Kidney (tissue), 14 donors: ENCODE results near the gene ESPN. TPM values are rescaled to one million over a fixed set of nuclear protein-coding genes. Genes with fewer than 3 reads are reported as not detected.
A peak's percentile ranks its signal among the peaks of the same experiment; 100 is the strongest.

ENCODE experiments used
- DNase-seq, 5 donors: peaks; one replicate each; pipeline ENCODE4 v3.0.0-alpha.2; 2013 to 2020
- FAIRE-seq: peaks from 2 replicates; lab custom pipeline; 2012; peaks lifted over from hg19 to GRCh38; lab: Jason Lieb, UNC
- H3K27ac ChIP-seq, 2 donors: one replicate each; pipeline ENCODE4 v1.7.0; 2013; ENCODE audit warnings: low read depth in 2 of 2, low read length in 2 of 2, inconsistent platforms in 1 of 2
- H3K27me3 ChIP-seq: one replicate; pipeline ENCODE4 v1.7.1; 2013; ENCODE audit warnings: low read length, inconsistent platforms; ENCODE audit not compliant: control insufficient read depth, insufficient read depth
- H3K36me3 ChIP-seq, 3 donors: one replicate each; pipeline versions ENCODE4 v1.7.0 to v1.7.1; 2013; ENCODE audit warnings: low read length in 3 of 3, control low read depth in 1 of 3, inconsistent platforms in 1 of 3; ENCODE audit not compliant: insufficient read depth in 3 of 3, control insufficient read depth in 2 of 3
- H3K4me1 ChIP-seq, 3 donors: one replicate each; pipeline versions ENCODE4 v1.7.0 to v1.7.1; 2013; ENCODE audit warnings: low read length in 3 of 3, inconsistent platforms in 1 of 3, low read depth in 1 of 3; ENCODE audit not compliant: control insufficient read depth in 2 of 3, insufficient read depth in 2 of 3
- H3K4me3 ChIP-seq, 3 donors: one replicate each; pipeline versions ENCODE4 v1.7.0 to v1.8.1; 2013; ENCODE audit warnings: low read length in 3 of 3, control low read depth in 1 of 3, inconsistent platforms in 1 of 3
- H3K9ac ChIP-seq, 3 donors: one replicate each; pipeline versions ENCODE4 v1.7.0 to v1.7.1; 2013; ENCODE audit warnings: low read length in 3 of 3, control low read depth in 1 of 3, inconsistent platforms in 1 of 3
- H3K9me3 ChIP-seq, 3 donors: one replicate each; pipeline versions ENCODE4 v1.7.0 to v1.7.1; 2013; ENCODE audit warnings: low read length in 3 of 3, control low read depth in 1 of 3, inconsistent platforms in 1 of 3; ENCODE audit not compliant: control insufficient read depth in 2 of 3, insufficient read depth in 1 of 3
- intact Hi-C: fragments of 100-400 bp; cut with DNase I; formaldehyde crosslinking; loops from one replicate; pipeline ENCODE4 v1.11.1; 2022
- polyA plus RNA-seq: library from polyadenylated mRNA; stranded (reverse); fragments of 350-450 nt; fragmentation: Illumina TruSeq; extraction: RNeasy Lipid Tissue Mini Kit (QIAGEN cat#74804); gene quantifications from one replicate; pipeline ENCODE4 v1.2.3, GENCODE V29; 2014; ENCODE audit warnings: low read depth, low replicate concordance; ENCODE audit not compliant: insufficient read depth
- total RNA-seq: library from RNA; stranded (reverse); fragmentation: NEBNext Ultra II Directional; extraction: Animal tissue kit (Norgen Biotek cat#: 25700); gene quantifications from one replicate; pipeline ENCODE4 v1.2.1, GENCODE V29; 2021
- TF ChIP-seq, protein P1 (sequence below): IDR thresholded peaks from 3 replicates; pipeline ENCODE4 v1.5.1; 2012; ENCODE audit warnings: mild to moderate bottlenecking, moderate library complexity, borderline replicate concordance; ENCODE audit not compliant: insufficient read depth; ENCODE audit errors: extremely low read depth
- donor health status: control.
- donor health status: control.
- donor health status: control.
- donor health status: control.
- donor health status: control.
- donor health status: DM: yes; HTN: yes; CAD: no.
- donor health status: Normal renal cell carcinoma (clear cell type).

Gene ESPN
- total and polyA plus RNA-seq, 2 donors from 2014 or later, result 14.2 to 112 TPM

DNA sequence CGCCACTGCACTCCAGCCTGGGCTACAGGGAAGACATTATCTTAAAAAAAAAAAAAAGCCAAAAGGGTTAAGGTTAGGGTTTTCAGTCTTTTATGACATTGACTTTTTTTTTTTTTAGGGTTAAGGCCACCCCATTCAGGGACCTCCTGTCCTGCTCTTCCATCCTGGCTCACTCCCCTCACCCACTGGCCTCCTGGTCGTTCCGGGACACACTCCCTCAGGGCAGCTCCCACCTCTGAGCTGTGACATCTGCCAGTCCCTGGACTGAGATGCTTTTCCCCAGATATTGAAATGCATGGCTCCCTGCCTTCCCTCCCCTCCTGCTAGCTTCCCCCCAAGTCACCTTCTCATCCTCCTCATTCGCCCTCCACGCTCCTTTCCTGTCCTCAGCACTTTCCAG is 57.2 kb downstream of the ESPN start:
- no peaks in the 10 kb centered on the region for H3K27me3 ChIP-seq
- no peak for FAIRE-seq
- TF ChIP-seq, protein P1, sequence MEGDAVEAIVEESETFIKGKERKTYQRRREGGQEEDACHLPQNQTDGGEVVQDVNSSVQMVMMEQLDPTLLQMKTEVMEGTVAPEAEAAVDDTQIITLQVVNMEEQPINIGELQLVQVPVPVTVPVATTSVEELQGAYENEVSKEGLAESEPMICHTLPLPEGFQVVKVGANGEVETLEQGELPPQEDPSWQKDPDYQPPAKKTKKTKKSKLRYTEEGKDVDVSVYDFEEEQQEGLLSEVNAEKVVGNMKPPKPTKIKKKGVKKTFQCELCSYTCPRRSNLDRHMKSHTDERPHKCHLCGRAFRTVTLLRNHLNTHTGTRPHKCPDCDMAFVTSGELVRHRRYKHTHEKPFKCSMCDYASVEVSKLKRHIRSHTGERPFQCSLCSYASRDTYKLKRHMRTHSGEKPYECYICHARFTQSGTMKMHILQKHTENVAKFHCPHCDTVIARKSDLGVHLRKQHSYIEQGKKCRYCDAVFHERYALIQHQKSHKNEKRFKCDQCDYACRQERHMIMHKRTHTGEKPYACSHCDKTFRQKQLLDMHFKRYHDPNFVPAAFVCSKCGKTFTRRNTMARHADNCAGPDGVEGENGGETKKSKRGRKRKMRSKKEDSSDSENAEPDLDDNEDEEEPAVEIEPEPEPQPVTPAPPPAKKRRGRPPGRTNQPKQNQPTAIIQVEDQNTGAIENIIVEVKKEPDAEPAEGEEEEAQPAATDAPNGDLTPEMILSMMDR, result no peak

DNA sequence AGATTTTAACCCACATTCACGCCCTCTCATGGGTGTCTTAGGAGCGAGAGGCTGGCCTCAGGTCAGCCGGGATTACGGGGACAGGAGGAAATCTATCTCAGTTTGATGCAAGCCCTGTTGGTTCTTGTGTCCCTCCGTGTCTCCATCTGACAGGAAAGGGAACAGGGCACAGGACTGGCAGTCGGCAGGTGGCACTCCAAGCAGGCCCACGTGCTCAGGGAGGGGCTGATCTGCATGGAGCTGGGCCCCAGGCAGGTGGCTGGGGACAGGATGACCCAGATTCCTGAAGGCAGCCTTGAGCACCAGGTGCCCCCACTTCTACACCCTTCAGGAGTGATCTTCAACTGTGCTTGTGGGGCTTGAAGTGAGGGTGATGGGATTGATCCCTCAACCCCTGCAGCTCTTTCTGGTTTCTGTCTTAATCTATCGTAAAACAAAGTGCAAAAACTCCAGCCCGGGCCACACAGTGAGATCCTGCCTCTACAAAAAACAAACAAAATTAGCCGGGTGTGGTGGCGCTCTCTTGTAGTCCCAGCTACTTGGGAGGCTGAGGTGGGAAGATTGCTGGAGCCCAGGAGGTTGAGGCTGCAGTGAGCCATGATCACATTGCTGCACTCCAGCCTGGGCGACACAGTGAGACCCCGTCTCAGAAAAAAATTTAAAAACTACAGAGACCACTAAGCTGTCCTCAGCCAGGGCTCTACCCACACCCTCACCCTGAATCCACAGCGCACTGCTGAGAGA is 58.6 kb downstream of the ESPN start:
- H3K27me3 ChIP-seq, result no peaks in the 10 kb centered on the region
- peaks cover 0 to 7% (median 0%) of the 10 kb centered on the region in 3 donors for H3K4me1 ChIP-seq
- no peaks in the 10 kb centered on the region for H3K36me3 ChIP-seq
- DNase-seq (peak in 1 of 5 donors; percentile 56), FAIRE-seq (no peak)
- TF ChIP-seq, protein P1, result no peak
- no peak overlapping the region for H3K4me3 ChIP-seq
- H3K9me3 ChIP-seq, result no peaks in the 10 kb centered on the region
- intact Hi-C loops, result no loop called here
- H3K27ac ChIP-seq, result no peak overlapping the region
- H3K9ac ChIP-seq, result no peak overlapping the region

More for the DNA sequence above, 57.2 kb downstream of the ESPN start:
- peak in 1 of 5 donors; percentile 58 for DNase-seq
- H3K4me1 ChIP-seq, result peaks cover 0 to 7% (median 0%) of the 10 kb centered on the region in 3 donors
- no peaks in the 10 kb centered on the region for H3K36me3 ChIP-seq
- H3K9me3 ChIP-seq, result no peaks in the 10 kb centered on the region
- H3K9ac ChIP-seq, result no peak overlapping the region
- H3K4me3 ChIP-seq, result no peak overlapping the region
- no peak overlapping the region for H3K27ac ChIP-seq
- intact Hi-C loops, result no loop called here

- no peak overlapping the region for H3K9ac ChIP-seq
- FAIRE-seq (no peak), DNase-seq (no peak)
- no peaks in the 10 kb centered on the region for H3K36me3 ChIP-seq
- H3K27ac ChIP-seq, result no peak overlapping the region
- intact Hi-C loops, result no loop called here
- H3K9me3 ChIP-seq, result no peaks in the 10 kb centered on the region
- H3K4me1 ChIP-seq, result peaks cover 0 to 7% (median 0%) of the 10 kb centered on the region in 3 donors
- no peak overlapping the region for H3K4me3 ChIP-seq
- no peaks in the 10 kb centered on the region for H3K27me3 ChIP-seq
- TF ChIP-seq, protein P1, result no peak
These were observed 59.2 kb downstream of the ESPN start for GRCh38 chr1:6483761-6484117.
